Measurements from ENCODE around the gene LAMB2. TPM values are rescaled to one million over a fixed set of nuclear protein-coding genes. Genes with fewer than 3 reads are reported as not detected.

Gene LAMB2
- 126 and 130 TPM in 2 replicates for total RNA-seq (2012; rRNA removed)

DNA sequence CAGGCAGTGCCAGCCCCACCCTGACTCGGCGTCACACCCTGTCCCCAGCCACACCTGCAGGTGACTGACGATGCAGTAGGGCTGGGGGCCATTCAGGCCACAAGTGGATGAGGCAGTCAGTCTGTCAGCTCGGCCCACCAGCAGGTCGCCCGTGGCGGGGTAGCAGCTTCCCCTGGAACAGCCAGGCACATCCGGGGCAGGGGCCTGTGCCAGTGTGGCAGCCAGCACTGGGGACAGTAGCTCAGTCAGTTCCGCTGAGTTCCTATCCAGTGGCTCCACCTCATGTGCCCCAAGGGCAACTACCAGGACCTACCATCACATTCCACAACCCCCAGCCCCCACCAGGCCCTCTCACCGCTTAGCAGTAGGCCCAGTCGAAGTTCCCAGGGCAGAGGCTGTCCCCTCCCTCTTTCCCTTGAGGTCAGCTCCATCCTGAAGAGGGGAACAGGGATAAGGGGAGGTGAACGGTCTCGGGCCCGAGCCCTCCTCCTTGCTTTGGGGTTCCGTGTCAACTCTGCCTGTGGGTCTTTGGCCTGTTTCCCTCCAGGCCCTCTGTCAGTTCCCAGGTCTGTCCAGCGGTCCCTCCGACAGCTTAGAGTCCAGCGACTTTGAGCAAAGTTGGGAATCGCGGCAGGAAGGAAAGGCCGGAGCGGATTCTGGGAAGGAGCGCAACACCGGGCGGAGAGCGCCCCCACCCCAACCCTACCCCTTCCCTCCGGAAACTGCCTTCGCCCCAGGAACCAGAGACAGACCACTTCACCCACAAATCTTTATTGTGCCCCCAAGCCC lies at the start of gene LAMB2:
LAMB2 (minus strand) TSS at position 614 of the 789 bp plus-strand sequence; CDS start at position 431, 183 bp downstream.
- H3K36me3 ChIP-seq (ENCODE audit: insufficient read depth, low read length): peaks cover 43% of the 10 kb centered on the region
- peak within 1 kb of the TSS; percentile 86 for H3K9ac ChIP-seq (ENCODE audit: low read depth, low read length)
- H3K4me2 ChIP-seq (ENCODE audit: low read length): peak within 1 kb of the TSS; percentile 95
- peaks cover 2% of the 10 kb centered on the region for H3K27me3 ChIP-seq (ENCODE audit: control insufficient read depth, insufficient read depth, low read length)
- H3K9me3 ChIP-seq (replicated peaks; ENCODE audit: low read length): no peaks in the 10 kb centered on the region
- peak within 1 kb of the TSS; percentile 83 for H3K4me3 ChIP-seq (ENCODE audit: low read length)
- peaks cover 21% of the 10 kb centered on the region for H3K4me1 ChIP-seq (ENCODE audit: control insufficient read depth, insufficient read depth, low read length)

DNA sequence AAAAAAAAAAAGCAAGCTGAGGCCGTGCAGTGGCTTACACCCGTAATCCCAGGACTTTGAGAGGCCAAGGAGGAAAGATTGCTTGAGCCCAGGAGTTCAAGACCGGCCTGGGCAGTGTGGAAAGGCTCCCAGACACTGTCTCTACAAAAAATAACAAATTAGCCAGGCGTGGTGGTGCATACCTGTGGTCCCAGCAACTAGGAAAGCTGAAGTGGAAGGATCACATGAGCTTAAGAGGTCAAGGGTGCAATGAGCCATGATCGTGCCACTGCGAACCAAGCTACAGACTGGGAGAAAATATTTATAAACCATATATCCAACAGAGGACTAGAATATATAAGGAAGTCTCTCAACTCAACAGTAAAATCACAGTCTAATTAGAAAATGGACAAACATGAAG lies 48.5 kb upstream of the LAMB2 start:
- Histone ChIP-seq H3K4me3 (ENCODE audit: low read length) (no peak overlapping the region), H3K27me3 (ENCODE audit: control insufficient read depth, insufficient read depth, low read length) (no peaks in the 10 kb centered on the region), H3K4me1 (ENCODE audit: control insufficient read depth, insufficient read depth, low read length) (no peaks in the 10 kb centered on the region), H3K9me3 (replicated peaks; ENCODE audit: low read length) (no peaks in the 10 kb centered on the region), H3K4me2 (ENCODE audit: low read length) (no peak overlapping the region), H3K9ac (ENCODE audit: low read depth, low read length) (no peak overlapping the region), H3K36me3 (ENCODE audit: insufficient read depth, low read length) (no peaks in the 10 kb centered on the region)

GRCh38 chr3:49180116-49180515 lies 47.3 kb upstream of the LAMB2 start:
- H3K4me2 ChIP-seq (ENCODE audit: low read length): no peak overlapping the region
- H3K9ac ChIP-seq (ENCODE audit: low read depth, low read length): no peak overlapping the region

GRCh38 chr3:49177073-49177472 lies 44.2 kb upstream of the LAMB2 start:
- H3K27me3 ChIP-seq (ENCODE audit: control insufficient read depth, insufficient read depth, low read length): no peaks in the 10 kb centered on the region
- no peaks in the 10 kb centered on the region for H3K9me3 ChIP-seq (replicated peaks; ENCODE audit: low read length)
- no peak overlapping the region for H3K9ac ChIP-seq (ENCODE audit: low read depth, low read length)
- no peak overlapping the region for H3K4me2 ChIP-seq (ENCODE audit: low read length)
- peaks cover 17% of the 10 kb centered on the region for H3K4me1 ChIP-seq (ENCODE audit: control insufficient read depth, insufficient read depth, low read length)
- no peaks in the 10 kb centered on the region for H3K36me3 ChIP-seq (ENCODE audit: insufficient read depth, low read length)
- no peak overlapping the region for H3K4me3 ChIP-seq (ENCODE audit: low read length)

More at GRCh38 chr3:49180116-49180515, 47.3 kb upstream of the LAMB2 start:
- no peaks in the 10 kb centered on the region for H3K9me3 ChIP-seq (replicated peaks; ENCODE audit: low read length)
- no peak overlapping the region for H3K4me3 ChIP-seq (ENCODE audit: low read length)
- H3K4me1 ChIP-seq (ENCODE audit: control insufficient read depth, insufficient read depth, low read length): no peaks in the 10 kb centered on the region
- H3K27me3 ChIP-seq (ENCODE audit: control insufficient read depth, insufficient read depth, low read length): no peaks in the 10 kb centered on the region
- H3K36me3 ChIP-seq (ENCODE audit: insufficient read depth, low read length): no peaks in the 10 kb centered on the region

GRCh38 chr3:49175530-49175929 lies 42.7 kb upstream of the LAMB2 start:
- Histone ChIP-seq H3K4me1 (ENCODE audit: control insufficient read depth, insufficient read depth, low read length) (peaks cover 24% of the 10 kb centered on the region), H3K4me3 (ENCODE audit: low read length) (no peak overlapping the region), H3K27me3 (ENCODE audit: control insufficient read depth, insufficient read depth, low read length) (no peaks in the 10 kb centered on the region), H3K4me2 (ENCODE audit: low read length) (no peak overlapping the region), H3K36me3 (ENCODE audit: insufficient read depth, low read length) (no peaks in the 10 kb centered on the region), H3K9me3 (replicated peaks; ENCODE audit: low read length) (no peaks in the 10 kb centered on the region), H3K9ac (ENCODE audit: low read depth, low read length) (no peak overlapping the region)

- peaks cover 25% of the 10 kb centered on the region for H3K4me1 ChIP-seq (ENCODE audit: control insufficient read depth, insufficient read depth, low read length)
- H3K36me3 ChIP-seq (ENCODE audit: insufficient read depth, low read length): no peaks in the 10 kb centered on the region
- no peaks in the 10 kb centered on the region for H3K9me3 ChIP-seq (replicated peaks; ENCODE audit: low read length)
- no peak overlapping the region for H3K9ac ChIP-seq (ENCODE audit: low read depth, low read length)
- H3K27me3 ChIP-seq (ENCODE audit: control insufficient read depth, insufficient read depth, low read length): no peaks in the 10 kb centered on the region
- H3K4me2 ChIP-seq (ENCODE audit: low read length): no peak overlapping the region
- H3K4me3 ChIP-seq (ENCODE audit: low read length): no peak overlapping the region
Measured at GRCh38 chr3:49174397-49174985, 41.6 kb upstream of the LAMB2 start.

DNA sequence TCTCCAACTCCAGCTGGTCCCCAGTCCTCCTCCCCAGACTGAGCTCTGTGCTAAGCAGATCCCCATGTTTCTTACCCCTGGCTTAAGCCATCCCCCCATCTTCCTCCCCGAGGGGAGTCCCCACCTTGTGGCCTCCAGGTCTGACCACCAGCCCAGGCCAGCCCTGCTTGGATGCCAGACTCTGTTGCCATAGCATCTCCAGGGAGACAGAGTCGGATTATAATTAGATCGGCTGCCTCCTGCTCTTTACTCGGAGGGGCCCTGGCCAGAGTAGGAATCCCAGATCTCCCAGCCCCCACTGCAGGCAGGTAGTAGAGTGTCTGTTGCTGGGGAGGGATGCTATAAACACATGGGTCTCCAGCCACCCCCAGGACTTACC lies 40.9 kb upstream of the LAMB2 start:
- Histone ChIP-seq H3K4me2 (ENCODE audit: low read length) (no peak overlapping the region), H3K36me3 (ENCODE audit: insufficient read depth, low read length) (no peaks in the 10 kb centered on the region), H3K27me3 (ENCODE audit: control insufficient read depth, insufficient read depth, low read length) (no peaks in the 10 kb centered on the region), H3K9ac (ENCODE audit: low read depth, low read length) (no peak overlapping the region), H3K9me3 (replicated peaks; ENCODE audit: low read length) (no peaks in the 10 kb centered on the region), H3K4me1 (ENCODE audit: control insufficient read depth, insufficient read depth, low read length) (peaks cover 25% of the 10 kb centered on the region), H3K4me3 (ENCODE audit: low read length) (no peak overlapping the region)

- Histone ChIP-seq H3K36me3 (ENCODE audit: insufficient read depth, low read length) (no peaks in the 10 kb centered on the region), H3K4me2 (ENCODE audit: low read length) (peak overlapping the region; percentile 100), H3K9ac (ENCODE audit: low read depth, low read length) (no peak overlapping the region), H3K4me3 (ENCODE audit: low read length) (peak overlapping the region; percentile 96), H3K9me3 (replicated peaks; ENCODE audit: low read length) (no peaks in the 10 kb centered on the region), H3K4me1 (ENCODE audit: control insufficient read depth, insufficient read depth, low read length) (peaks cover 25% of the 10 kb centered on the region), H3K27me3 (ENCODE audit: control insufficient read depth, insufficient read depth, low read length) (no peaks in the 10 kb centered on the region)
Measured at GRCh38 chr3:49173116-49173791, 40.4 kb upstream of the LAMB2 start.

- no peaks in the 10 kb centered on the region for H3K36me3 ChIP-seq (ENCODE audit: insufficient read depth, low read length)
- peaks cover 25% of the 10 kb centered on the region for H3K4me1 ChIP-seq (ENCODE audit: control insufficient read depth, insufficient read depth, low read length)
- no peaks in the 10 kb centered on the region for H3K9me3 ChIP-seq (replicated peaks; ENCODE audit: low read length)
- H3K4me3 ChIP-seq (ENCODE audit: low read length): peak overlapping the region; percentile 96
- peak overlapping the region; percentile 100 for H3K4me2 ChIP-seq (ENCODE audit: low read length)
- H3K27me3 ChIP-seq (ENCODE audit: control insufficient read depth, insufficient read depth, low read length): no peaks in the 10 kb centered on the region
- peak overlapping the region; percentile 85 for H3K9ac ChIP-seq (ENCODE audit: low read depth, low read length)
Measured at GRCh38 chr3:49172551-49173041, 39.7 kb upstream of the LAMB2 start.

DNA sequence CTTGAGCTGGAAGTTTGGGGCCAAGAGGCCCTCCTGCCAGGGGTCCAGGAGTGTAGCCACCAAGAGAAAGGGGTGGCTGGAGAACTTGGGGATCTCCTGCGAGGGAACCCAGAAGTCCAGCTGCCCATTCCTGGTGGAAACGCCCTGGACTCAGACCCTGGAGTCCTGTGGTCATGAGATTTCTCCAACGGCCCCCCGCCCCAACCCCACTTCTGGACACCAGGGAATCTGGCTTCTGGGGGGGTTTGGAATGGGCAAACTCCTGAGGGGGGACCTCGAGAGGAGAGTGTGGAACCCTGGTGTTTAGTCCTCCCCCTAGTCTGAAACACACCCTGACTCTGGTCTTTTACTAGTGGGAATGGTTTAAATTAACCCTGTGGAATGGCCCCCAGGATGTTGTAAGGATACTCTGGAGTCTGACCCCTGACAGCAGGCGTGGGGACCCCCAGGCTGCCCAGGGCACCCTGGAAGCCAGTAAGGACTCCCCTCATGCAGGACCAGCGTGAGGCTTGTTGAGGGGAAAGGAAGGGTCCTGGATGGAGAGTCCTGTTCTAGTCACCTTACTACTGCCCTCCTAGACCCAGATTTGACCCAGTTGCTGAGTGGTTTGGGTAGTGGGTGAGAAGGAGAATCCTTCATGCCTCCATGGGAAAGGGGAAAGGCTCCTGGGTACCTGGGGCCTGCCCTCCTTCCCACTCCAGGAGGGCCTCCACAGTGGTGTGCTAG lies 39.1 kb upstream of the LAMB2 start:
- Histone ChIP-seq H3K4me1 (ENCODE audit: control insufficient read depth, insufficient read depth, low read length) (peaks cover 25% of the 10 kb centered on the region), H3K4me3 (ENCODE audit: low read length) (peak overlapping the region; percentile 96), H3K36me3 (ENCODE audit: insufficient read depth, low read length) (no peaks in the 10 kb centered on the region), H3K9me3 (replicated peaks; ENCODE audit: low read length) (no peaks in the 10 kb centered on the region), H3K4me2 (ENCODE audit: low read length) (peak overlapping the region; percentile 100), H3K9ac (ENCODE audit: low read depth, low read length) (peak overlapping the region; percentile 85), H3K27me3 (ENCODE audit: control insufficient read depth, insufficient read depth, low read length) (no peaks in the 10 kb centered on the region)
